Left ventricle myocardium inferior (tissue), 1 donor: ENCODE results near the gene MYMX. TPM values are rescaled to one million over a fixed set of nuclear protein-coding genes. Genes with fewer than 3 reads are reported as not detected.

Source experiments
- DNase-seq: peaks from one replicate; pipeline ENCODE4 v3.0.0-alpha.2; 2020
- H3K27ac ChIP-seq: fragments of 200-600 bp; replicated peaks from 2 replicates; pipeline ENCODE4 v1.8.0; 2021
- H3K27me3 ChIP-seq: fragments of 200-600 bp; 2 replicates; pipeline ENCODE4 v1.8.0; 2021; ENCODE audit warnings: low read depth
- H3K36me3 ChIP-seq: fragments of 200-600 bp; 2 replicates; pipeline ENCODE4 v1.8.0; 2021
- H3K4me1 ChIP-seq: fragments of 200-600 bp; 2 replicates; pipeline ENCODE4 v1.8.0; 2021
- H3K4me3 ChIP-seq: fragments of 200-600 bp; 2 replicates; pipeline ENCODE4 v1.8.0; 2021; ENCODE audit warnings: mild to moderate bottlenecking, moderate library complexity
- H3K9me3 ChIP-seq: fragments of 200-600 bp; replicated peaks from 2 replicates; pipeline ENCODE4 v1.8.0; 2021
- intact Hi-C: fragments of 100-400 bp; cut with micrococcal nuclease; formaldehyde crosslinking; loops from one replicate; pipeline ENCODE4 v1.11.0; 2022
- long read RNA-seq: library from polyadenylated mRNA; unstranded; transcript quantifications from one replicate; pipeline ENCODE4 v2.0.0, GENCODE V29; 2021
- total RNA-seq: library from RNA; stranded (reverse); fragmentation: NEBNext Ultra II Directional; extraction: Animal tissue kit (Norgen Biotek cat#: 25700); gene quantifications from one replicate; pipeline ENCODE4 v1.2.1, GENCODE V29; 2021
- TF ChIP-seq, protein P1 (sequence below): fragments of 200-600 bp; IDR thresholded peaks from 2 replicates; pipeline ENCODE4 v1.8.0; 2021; ENCODE audit warnings: antibody characterized with exemption, mild to moderate bottlenecking, borderline replicate concordance
- donor health status: DM: no; HTN: yes; CAD: no; lungs with severe emphysema.

Gene MYMX
- 0.36 TPM for total RNA-seq
- long read RNA-seq, partial matches to known transcripts, result 0 of 3 reads
- long read RNA-seq, other reads (novel, unspliced or antisense), result 0 of 3 reads

DNA sequence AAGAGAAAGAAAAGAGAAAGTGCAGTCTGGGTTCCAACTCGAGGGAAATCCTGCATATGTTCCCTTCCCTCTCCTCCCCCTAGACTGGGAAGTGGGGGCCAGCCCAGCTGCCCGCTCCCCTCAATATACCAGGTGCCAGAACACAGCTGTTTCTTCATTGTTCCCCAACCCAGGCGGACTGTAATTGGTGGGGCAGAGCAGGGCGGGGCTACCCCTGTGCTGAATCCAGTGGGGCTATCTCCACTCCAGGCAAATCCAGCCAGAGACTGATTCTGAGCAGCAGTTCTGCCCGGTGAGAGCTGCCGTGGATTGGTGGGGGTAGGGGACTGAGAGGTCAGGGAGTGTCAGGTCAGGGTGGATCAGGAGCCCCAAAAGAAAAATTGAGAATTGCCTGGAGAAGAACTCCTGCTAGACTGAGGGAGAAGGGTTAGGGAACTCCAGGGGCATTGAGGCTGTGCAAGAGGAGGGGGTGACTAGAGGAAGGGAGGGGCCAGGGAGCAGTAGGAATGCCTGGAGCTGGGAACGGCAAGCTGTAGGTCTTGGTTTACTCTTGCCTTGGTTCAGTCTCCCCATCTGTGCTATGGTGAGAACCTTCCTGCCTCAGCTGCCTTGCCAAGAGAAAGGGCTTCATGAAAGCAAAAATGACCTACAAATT is at the start of gene MYMX:
Gene MYMX (plus strand): TSS at position 250 of the 655 bp plus-strand sequence. CDS start 546 bp downstream, outside the sequence.
- intact Hi-C loops, result no loop called here
- peaks cover 61% of the 10 kb centered on the region for H3K4me1 ChIP-seq
- DNase-seq, result peak; percentile 46
- H3K27me3 ChIP-seq, result no peaks in the 10 kb centered on the region
- peak within 1 kb of the TSS; percentile 98 for H3K27ac ChIP-seq
- TF ChIP-seq, protein P1, sequence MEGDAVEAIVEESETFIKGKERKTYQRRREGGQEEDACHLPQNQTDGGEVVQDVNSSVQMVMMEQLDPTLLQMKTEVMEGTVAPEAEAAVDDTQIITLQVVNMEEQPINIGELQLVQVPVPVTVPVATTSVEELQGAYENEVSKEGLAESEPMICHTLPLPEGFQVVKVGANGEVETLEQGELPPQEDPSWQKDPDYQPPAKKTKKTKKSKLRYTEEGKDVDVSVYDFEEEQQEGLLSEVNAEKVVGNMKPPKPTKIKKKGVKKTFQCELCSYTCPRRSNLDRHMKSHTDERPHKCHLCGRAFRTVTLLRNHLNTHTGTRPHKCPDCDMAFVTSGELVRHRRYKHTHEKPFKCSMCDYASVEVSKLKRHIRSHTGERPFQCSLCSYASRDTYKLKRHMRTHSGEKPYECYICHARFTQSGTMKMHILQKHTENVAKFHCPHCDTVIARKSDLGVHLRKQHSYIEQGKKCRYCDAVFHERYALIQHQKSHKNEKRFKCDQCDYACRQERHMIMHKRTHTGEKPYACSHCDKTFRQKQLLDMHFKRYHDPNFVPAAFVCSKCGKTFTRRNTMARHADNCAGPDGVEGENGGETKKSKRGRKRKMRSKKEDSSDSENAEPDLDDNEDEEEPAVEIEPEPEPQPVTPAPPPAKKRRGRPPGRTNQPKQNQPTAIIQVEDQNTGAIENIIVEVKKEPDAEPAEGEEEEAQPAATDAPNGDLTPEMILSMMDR, result no peak
- H3K9me3 ChIP-seq, result no peaks in the 10 kb centered on the region
- no peaks in the 10 kb centered on the region for H3K36me3 ChIP-seq
- H3K4me3 ChIP-seq, result peak within 1 kb of the TSS; percentile 22

DNA sequence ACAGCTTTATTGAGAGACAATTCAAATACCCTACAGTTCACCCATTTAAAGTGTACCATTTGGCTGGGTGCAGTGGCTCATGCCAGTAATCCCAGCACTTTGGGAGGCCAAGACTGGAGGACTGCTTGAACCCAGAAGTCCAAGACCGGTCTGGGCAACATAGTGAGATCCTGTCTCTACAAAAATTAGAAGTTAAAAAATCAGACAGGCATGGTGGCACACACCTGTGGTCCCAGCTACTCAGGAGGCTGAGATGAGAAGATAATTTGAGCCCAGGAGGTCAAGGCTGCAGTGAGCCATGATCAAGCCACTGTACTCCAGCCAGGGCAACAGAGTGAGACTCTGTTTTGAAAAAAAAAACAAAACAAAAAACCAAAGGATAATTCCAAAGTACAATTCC is 49.2 kb upstream of the MYMX start:
- intact Hi-C loops, result no loop called here
- DNase-seq, result no peak
- H3K4me1 ChIP-seq, result peaks cover 11% of the 10 kb centered on the region
- peaks cover 8% of the 10 kb centered on the region for H3K27me3 ChIP-seq
- TF ChIP-seq, protein P1, result no peak
- no peak overlapping the region for H3K27ac ChIP-seq
- no peaks in the 10 kb centered on the region for H3K9me3 ChIP-seq
- H3K4me3 ChIP-seq, result no peak overlapping the region
- H3K36me3 ChIP-seq, result no peaks in the 10 kb centered on the region

DNA sequence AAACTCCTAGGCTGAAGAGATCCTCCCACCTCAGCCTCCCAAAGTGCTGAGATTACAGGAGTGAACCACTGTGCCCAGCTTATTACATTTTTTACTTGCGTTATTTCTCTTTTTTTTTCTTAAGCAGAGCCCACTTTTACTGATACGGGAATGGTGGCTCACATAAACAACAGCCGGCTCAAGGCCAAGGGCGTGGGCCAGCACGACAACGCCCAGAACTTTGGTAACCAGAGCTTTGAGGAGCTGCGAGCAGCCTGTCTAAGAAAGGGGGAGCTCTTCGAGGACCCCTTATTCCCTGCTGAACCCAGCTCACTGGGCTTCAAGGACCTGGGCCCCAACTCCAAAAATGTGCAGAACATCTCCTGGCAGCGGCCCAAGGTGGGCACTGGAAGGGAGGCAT is 47.6 kb upstream of the MYMX start:
- TF ChIP-seq, protein P1, result no peak
- H3K27ac ChIP-seq, result no peak overlapping the region
- no peaks in the 10 kb centered on the region for H3K9me3 ChIP-seq
- no peaks in the 10 kb centered on the region for H3K36me3 ChIP-seq
- intact Hi-C loops, result no loop called here
- peaks cover 15% of the 10 kb centered on the region for H3K4me1 ChIP-seq
- no peaks in the 10 kb centered on the region for H3K27me3 ChIP-seq
- no peak for DNase-seq
- no peak overlapping the region for H3K4me3 ChIP-seq

DNA sequence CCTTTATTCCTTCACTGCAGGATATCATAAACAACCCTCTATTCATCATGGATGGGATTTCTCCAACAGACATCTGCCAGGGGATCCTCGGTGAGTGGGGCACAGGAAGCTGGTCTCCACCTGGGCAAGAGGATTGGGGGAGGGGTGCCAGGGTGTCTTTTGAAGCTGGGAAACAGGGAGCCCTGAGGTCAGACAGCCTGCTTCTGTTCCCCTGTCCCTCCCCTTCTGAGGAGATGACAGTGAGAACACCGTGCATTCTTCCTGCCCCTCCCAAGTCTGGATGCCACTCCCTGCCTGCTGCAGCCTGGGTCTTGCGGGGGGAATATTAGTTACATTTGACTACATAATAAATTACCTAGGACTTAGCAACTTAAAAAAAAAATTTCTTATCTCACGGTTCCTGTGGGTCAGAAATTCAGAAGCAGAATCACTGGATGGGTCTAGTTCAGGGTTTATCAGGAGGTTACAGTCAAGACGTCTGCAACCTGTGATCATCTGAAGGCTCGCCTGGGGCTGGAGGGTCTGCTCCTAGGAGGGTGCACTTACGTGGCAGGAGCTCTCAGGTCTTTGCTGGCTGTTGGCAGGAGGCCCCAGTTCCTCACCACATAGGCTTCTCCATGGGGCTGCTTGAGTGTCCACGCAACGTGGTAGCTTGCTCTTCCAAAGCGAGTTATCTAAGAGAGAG is 46.7 kb upstream of the MYMX start:
- no peak overlapping the region for H3K27ac ChIP-seq
- H3K4me1 ChIP-seq, result peaks cover 15% of the 10 kb centered on the region
- H3K36me3 ChIP-seq, result no peaks in the 10 kb centered on the region
- TF ChIP-seq, protein P1, result no peak
- H3K9me3 ChIP-seq, result no peaks in the 10 kb centered on the region
- no peak for DNase-seq
- no peaks in the 10 kb centered on the region for H3K27me3 ChIP-seq
- intact Hi-C loops, result no loop called here
- no peak overlapping the region for H3K4me3 ChIP-seq

DNA sequence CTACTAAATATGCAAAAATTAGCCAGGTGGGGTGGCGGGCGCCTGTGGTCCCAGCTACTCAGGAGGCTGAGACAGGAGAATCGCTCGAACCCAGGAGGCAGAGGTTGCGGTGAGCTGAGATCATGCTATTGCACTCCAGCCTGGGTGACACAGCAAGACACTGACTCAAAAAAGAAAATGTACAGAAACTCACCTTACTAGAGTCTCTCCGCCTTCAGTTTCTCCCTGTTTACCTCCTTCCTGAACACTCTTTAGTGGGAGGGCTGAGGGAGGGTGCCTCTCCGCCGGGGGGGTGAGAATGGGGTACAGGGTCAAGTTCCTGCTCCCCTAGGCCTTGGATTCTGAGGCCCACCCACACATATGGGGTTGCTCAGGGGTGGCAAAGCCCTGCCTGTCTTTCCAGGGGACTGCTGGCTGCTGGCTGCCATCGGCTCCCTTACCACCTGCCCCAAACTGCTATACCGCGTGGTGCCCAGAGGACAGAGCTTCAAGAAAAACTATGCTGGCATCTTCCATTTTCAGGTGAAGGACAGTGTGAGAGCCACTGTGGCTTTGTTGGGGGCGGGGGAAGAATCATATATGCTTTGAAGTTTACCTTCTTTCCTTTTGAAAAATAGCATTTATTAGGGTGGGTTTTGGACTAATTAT is 44.7 kb upstream of the MYMX start:
- TF ChIP-seq, protein P1, result no peak
- intact Hi-C loops, result loop anchor here (2.0 kb wide), 1 partner anchor 67 kb away; no protein-coding TSS in a partner anchor
- no peaks in the 10 kb centered on the region for H3K36me3 ChIP-seq
- H3K4me1 ChIP-seq, result peaks cover 25% of the 10 kb centered on the region
- H3K27ac ChIP-seq, result no peak overlapping the region
- H3K27me3 ChIP-seq, result no peaks in the 10 kb centered on the region
- no peak for DNase-seq
- H3K4me3 ChIP-seq, result no peak overlapping the region
- H3K9me3 ChIP-seq, result no peaks in the 10 kb centered on the region
